Gastrocnemius medialis (tissue), 4 donors: Measurements from ENCODE around the gene VWA3B. TPM values are rescaled to one million over a fixed set of nuclear protein-coding genes. Genes with fewer than 3 reads are reported as not detected.

Experiments used
- ATAC-seq, 2 donors: fragments of 150-250 bp; one replicate each; pipeline ENCODE4 v1.9.1; 2016
- DNase-seq, 2 donors: peaks; one replicate each; pipeline ENCODE4 v3.0.0-alpha.2; 2019
- H3K27ac ChIP-seq, 4 donors: fragments of 200-600 bp; sonication (generic); 1 replicate in 1 of 4; 2 replicates in 3 of 4; pipeline ENCODE4 v1.5.1; 2016 to 2018; ENCODE audit warnings: mild to moderate bottlenecking in 2 of 4, moderate library complexity in 1 of 4
- H3K27me3 ChIP-seq, 3 donors: fragments of 200-600 bp; sonication (generic) in 2 of 3; 1 replicate in 1 of 3; 2 replicates in 2 of 3; pipeline versions ENCODE4 v1.5.1 to v1.6.0; 2016 to 2019; ENCODE audit warnings: mild to moderate bottlenecking in 1 of 3, moderate library complexity in 1 of 3
- H3K36me3 ChIP-seq, 2 donors: fragments of 200-600 bp; sonication (generic) in 1 of 2; one replicate each; pipeline ENCODE4 v1.5.1; 2017 to 2018
- H3K4me1 ChIP-seq, 2 donors: fragments of 200-600 bp; sonication (generic) in 1 of 2; one replicate each; pipeline ENCODE4 v1.5.1; 2016 to 2017; ENCODE audit warnings: mild to moderate bottlenecking in 2 of 2
- H3K4me3 ChIP-seq, 4 donors: fragments of 200-600 bp; sonication (generic) in 3 of 4; 1 replicate in 1 of 4; 2 replicates in 3 of 4; pipeline ENCODE4 v1.5.1; 2016 to 2019; ENCODE audit warnings: mild to moderate bottlenecking in 2 of 4
- H3K9me3 ChIP-seq, 3 donors: fragments of 200-600 bp; sonication (generic) in 2 of 3; 1 replicate in 1 of 3; 2 replicates in 2 of 3; pipeline ENCODE4 v1.5.1; 2016 to 2019
- CTCF ChIP-seq, 5 experiments: fragments of 450-650 bp in 3 of 5; fragments of 200-600 bp in 2 of 5; sonication (generic) in 2 of 5; IDR thresholded peaks in 4 of 5; conservative IDR thresholded peaks in 1 of 5; 1 replicate in 4 of 5; 2 replicates in 1 of 5; pipeline ENCODE4 v1.5.1; 2016 to 2019; ENCODE audit warnings: antibody characterized with exemption in 5 of 5, mild to moderate bottlenecking in 3 of 5, moderate library complexity in 3 of 5
- POLR2A ChIP-seq, 2 donors: fragments of 450-650 bp; IDR thresholded peaks; one replicate each; pipeline ENCODE4 v1.6.1; 2017; ENCODE audit warnings: antibody characterized with exemption in 2 of 2, mild to moderate bottlenecking in 2 of 2, moderate library complexity in 2 of 2
- in situ Hi-C, 4 donors: fragments of 200-750 bp; cut with MboI; loops; one replicate each; pipeline versions ENCODE4 v1.15.0 to v1.8.0; 2017; ENCODE audit warnings: low sequenced_read_pairs in 4 of 4
- intact Hi-C: fragments of 100-400 bp; cut with DNase I; formaldehyde crosslinking; loops from one replicate; pipeline ENCODE4 v1.15.1; 2023; ENCODE audit warnings: low total_unique reads
- total RNA-seq, 4 donors: library from RNA; depleted of rRNA; stranded (reverse); fragments of >200 nt; gene quantifications; one replicate each; pipeline versions ENCODE4 v1.1.0 to v1.2.3, GENCODE V29; 2016

The VWA3B gene
- total RNA-seq, 4 donors from 2014 or later = not detected

- Histone ChIP-seq H3K4me1 (peaks cover 0 to 1% of the 10 kb centered on the region in 2 donors), H3K4me3 (no peak overlapping the region), H3K36me3 (no peaks in the 10 kb centered on the region), H3K9me3 (no peaks in the 10 kb centered on the region), H3K27ac (no peak overlapping the region), H3K27me3 (no peaks in the 10 kb centered on the region)
- ATAC-seq (no peak), DNase-seq (no peak)
- TF ChIP-seq POLR2A (IDR thresholded peaks at IDR 0.05) = no peak
- no peak for TF ChIP-seq CTCF (IDR thresholded peaks at IDR 0.05 in 4 of 5, conservative IDR thresholded peaks at IDR 0.05 in 1 of 5)
- intact Hi-C loops = no loop called here
- in situ Hi-C loops = no loop called here
Observed at GRCh38 chr2:98058191-98058975, 28.6 kb upstream of the VWA3B start.

- Histone ChIP-seq H3K4me3 (no peak overlapping the region), H3K27me3 (no peaks in the 10 kb centered on the region), H3K9me3 (no peaks in the 10 kb centered on the region), H3K36me3 (no peaks in the 10 kb centered on the region), H3K4me1 (no peaks in the 10 kb centered on the region), H3K27ac (no peak overlapping the region)
- TF ChIP-seq CTCF (IDR thresholded peaks at IDR 0.05 in 4 of 5, conservative IDR thresholded peaks at IDR 0.05 in 1 of 5) = no peak
- intact Hi-C loops (no loop called here), in situ Hi-C loops (no loop called here)
- DNase-seq = no peak
- no peak for ATAC-seq
Observed at GRCh38 chr2:98060277-98060676, 26.7 kb upstream of the VWA3B start.

DNA sequence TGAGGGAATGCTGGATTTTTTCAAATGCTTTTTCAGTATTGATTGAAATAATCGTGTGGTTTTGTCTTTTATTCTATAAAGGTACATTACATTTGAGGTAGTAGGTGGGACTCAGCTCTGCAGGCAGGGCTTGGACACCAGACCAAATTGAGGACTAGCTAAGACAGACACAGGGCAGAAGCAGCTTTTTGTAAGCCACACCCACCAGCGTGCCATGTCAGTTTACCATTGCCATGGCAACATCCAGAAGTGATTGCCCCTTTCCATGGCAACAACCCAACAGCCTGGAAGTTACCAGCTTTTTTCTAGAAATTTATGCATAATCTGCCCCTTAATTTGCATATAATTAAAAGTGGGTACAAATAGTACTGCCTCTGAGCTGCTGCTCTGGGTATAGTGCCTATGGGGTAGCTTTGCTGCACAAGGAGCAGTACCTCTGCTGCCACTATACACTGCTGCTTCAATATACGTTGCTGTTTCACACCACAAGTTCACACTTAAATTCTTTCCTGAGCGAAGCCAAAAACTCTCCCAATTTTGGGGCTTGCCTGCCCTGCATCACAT, 23.6 kb upstream of the VWA3B start:
- DNase-seq (no peak), ATAC-seq (no peak)
- no peak for TF ChIP-seq POLR2A (IDR thresholded peaks at IDR 0.05)
- no peak for TF ChIP-seq CTCF (IDR thresholded peaks at IDR 0.05 in 4 of 5, conservative IDR thresholded peaks at IDR 0.05 in 1 of 5)
- Histone ChIP-seq H3K4me3 (no peak overlapping the region), H3K36me3 (no peaks in the 10 kb centered on the region), H3K4me1 (no peaks in the 10 kb centered on the region), H3K9me3 (no peaks in the 10 kb centered on the region), H3K27ac (no peak overlapping the region), H3K27me3 (no peaks in the 10 kb centered on the region)
- intact Hi-C loops = no loop called here
- in situ Hi-C loops = no loop called here

GRCh38 chr2:98065808-98066207, 21.2 kb upstream of the VWA3B start:
- Histone ChIP-seq H3K4me1 (no peaks in the 10 kb centered on the region), H3K36me3 (no peaks in the 10 kb centered on the region), H3K27ac (no peak overlapping the region), H3K4me3 (no peak overlapping the region), H3K27me3 (no peaks in the 10 kb centered on the region), H3K9me3 (no peaks in the 10 kb centered on the region)
- DNase-seq (no peak), ATAC-seq (no peak)
- TF ChIP-seq POLR2A (IDR thresholded peaks at IDR 0.05) (no peak), CTCF (IDR thresholded peaks at IDR 0.05 in 4 of 5, conservative IDR thresholded peaks at IDR 0.05 in 1 of 5) (no peak)
- in situ Hi-C loops = no loop called here
- intact Hi-C loops = no loop called here
